Fibroblast of lung (primary cell): ENCODE results near the gene CCR1. TPM values are rescaled to one million over a fixed set of nuclear protein-coding genes. Genes with fewer than 3 reads are reported as not detected.

ENCODE experiments used
- DNase-seq, 2 donors: peaks; one replicate each; pipeline versions ENCODE4 v3.0.0 to v3.0.0-alpha.2; 2010; ENCODE audit warnings: low read depth in 2 of 2
- H2AFZ ChIP-seq: 2 replicates; pipeline ENCODE4 v1.5.1; 2012; ENCODE audit warnings: low read length, control low read depth, inconsistent platforms
- H3K27ac ChIP-seq: 2 replicates; pipeline ENCODE4 v1.5.1; 2011; ENCODE audit warnings: low read length, control low read depth; ENCODE audit not compliant: insufficient read depth
- H3K27me3 ChIP-seq: 2 replicates; pipeline ENCODE4 v1.5.1; 2011; ENCODE audit warnings: mild to moderate bottlenecking, low read length; ENCODE audit not compliant: control insufficient read depth, insufficient read depth
- H3K36me3 ChIP-seq: 2 replicates; pipeline ENCODE4 v1.5.1; 2011; ENCODE audit warnings: low read length; ENCODE audit not compliant: control insufficient read depth, insufficient read depth
- H3K4me1 ChIP-seq: 2 replicates; pipeline ENCODE4 v1.5.1; 2011; ENCODE audit warnings: low read length; ENCODE audit not compliant: control insufficient read depth, insufficient read depth; ENCODE audit errors: extremely low read depth
- H3K4me2 ChIP-seq: 2 replicates; pipeline ENCODE4 v1.5.1; 2011; ENCODE audit warnings: low read length, control low read depth; ENCODE audit not compliant: insufficient read depth; ENCODE audit errors: extremely low read depth
- H3K4me3 ChIP-seq, 4 experiments: fragments of 200-600 bp in 1 of 4; sonication (generic) in 1 of 4; replicated peaks in 1 of 4; 2 replicates each; pipeline ENCODE4 v1.5.1; 2011 to 2016; ENCODE audit warnings: low read length in 4 of 4, low read depth in 3 of 4, mild to moderate bottlenecking in 3 of 4, control low read depth in 2 of 4, inconsistent platforms in 1 of 4, mixed read lengths in 1 of 4; ENCODE audit not compliant: insufficient read depth in 1 of 4; ENCODE audit errors: control extremely low read depth in 1 of 4
- H3K79me2 ChIP-seq: 2 replicates; pipeline ENCODE4 v1.5.1; 2012; ENCODE audit warnings: mild to moderate bottlenecking, low read length, inconsistent platforms; ENCODE audit not compliant: control insufficient read depth, insufficient read depth
- H3K9ac ChIP-seq: 2 replicates; pipeline ENCODE4 v1.5.1; 2011; ENCODE audit warnings: mild to moderate bottlenecking, low read length, control low read depth; ENCODE audit not compliant: insufficient read depth
- H3K9me3 ChIP-seq: 2 replicates; pipeline ENCODE4 v1.5.1; 2012; ENCODE audit warnings: low read depth, low read length; ENCODE audit not compliant: control insufficient read depth, insufficient read depth
- H4K20me1 ChIP-seq: 2 replicates; pipeline ENCODE4 v1.5.1; 2011; ENCODE audit warnings: low read length; ENCODE audit not compliant: control insufficient read depth, insufficient read depth; ENCODE audit errors: extremely low read depth
- EZH2 ChIP-seq: IDR thresholded peaks from 2 replicates; pipeline ENCODE4 v1.5.1; 2012; ENCODE audit warnings: low read length, control low read depth, mild to moderate bottlenecking; ENCODE audit errors: missing control alignments
- polyA plus RNA-seq, 2 donors: library from polyadenylated mRNA; depleted of rRNA in 1 of 2; stranded (reverse) in 1 of 2; unstranded in 1 of 2; fragments of >200 nt; gene quantifications; 2 replicates each; pipeline ENCODE4 v1.2.1, GENCODE V29; 2011 to 2012; ENCODE audit warnings: missing spikeins in 1 of 2
- total RNA-seq: library from RNA; depleted of rRNA; stranded (reverse); fragments of >200 nt; gene quantifications from 2 replicates; pipeline ENCODE4 v1.2.1, GENCODE V29; 2014
- TF ChIP-seq, protein P1 (sequence below), 2 donors: IDR thresholded peaks in 1 of 2; conservative IDR thresholded peaks in 1 of 2; 1 replicate in 1 of 2; 2 replicates in 1 of 2; pipeline ENCODE4 v1.5.1; 2011 to 2012; ENCODE audit warnings: low read length in 2 of 2, control low read depth in 1 of 2, inconsistent platforms in 1 of 2, low read depth in 1 of 2, mild to moderate bottlenecking in 1 of 2

The CCR1 gene
- total and polyA plus RNA-seq, 2 donors (not counting 1 experiment from before 2014, with no cell fraction given), result 6.6 to 9.9 TPM

DNA sequence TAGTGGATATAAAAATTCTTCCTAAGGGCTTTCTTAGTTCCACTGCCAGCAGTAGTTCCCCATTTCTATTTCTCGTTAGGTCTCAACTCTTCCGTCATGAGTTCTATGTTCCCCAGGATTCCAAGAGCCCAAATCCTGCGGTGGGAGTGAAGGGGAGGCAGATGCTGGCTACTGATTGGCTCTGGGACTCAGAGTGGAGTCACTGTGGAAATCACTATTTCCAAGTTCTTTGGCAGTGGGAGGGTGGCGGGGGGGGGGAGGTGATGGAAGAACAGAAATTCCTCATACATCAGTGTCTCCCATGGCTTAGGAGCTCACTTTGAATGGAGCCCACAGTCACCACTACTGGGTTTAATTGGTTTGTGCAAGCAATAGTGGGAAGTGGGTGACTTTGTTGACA is 5.6 kb downstream of the CCR1 start:
- Histone ChIP-seq H3K4me2 (no peak overlapping the region), H4K20me1 (no peaks in the 10 kb centered on the region), H3K9ac (no peak overlapping the region), H2AFZ (no peak overlapping the region), H3K27ac (no peak overlapping the region), H3K36me3 (no peaks in the 10 kb centered on the region), H3K4me1 (no peaks in the 10 kb centered on the region), H3K27me3 (no peaks in the 10 kb centered on the region), H3K79me2 (no peaks in the 10 kb centered on the region), H3K9me3 (no peaks in the 10 kb centered on the region), H3K4me3 (no peak overlapping the region)
- DNase-seq, result no peak
- TF ChIP-seq, protein P1, sequence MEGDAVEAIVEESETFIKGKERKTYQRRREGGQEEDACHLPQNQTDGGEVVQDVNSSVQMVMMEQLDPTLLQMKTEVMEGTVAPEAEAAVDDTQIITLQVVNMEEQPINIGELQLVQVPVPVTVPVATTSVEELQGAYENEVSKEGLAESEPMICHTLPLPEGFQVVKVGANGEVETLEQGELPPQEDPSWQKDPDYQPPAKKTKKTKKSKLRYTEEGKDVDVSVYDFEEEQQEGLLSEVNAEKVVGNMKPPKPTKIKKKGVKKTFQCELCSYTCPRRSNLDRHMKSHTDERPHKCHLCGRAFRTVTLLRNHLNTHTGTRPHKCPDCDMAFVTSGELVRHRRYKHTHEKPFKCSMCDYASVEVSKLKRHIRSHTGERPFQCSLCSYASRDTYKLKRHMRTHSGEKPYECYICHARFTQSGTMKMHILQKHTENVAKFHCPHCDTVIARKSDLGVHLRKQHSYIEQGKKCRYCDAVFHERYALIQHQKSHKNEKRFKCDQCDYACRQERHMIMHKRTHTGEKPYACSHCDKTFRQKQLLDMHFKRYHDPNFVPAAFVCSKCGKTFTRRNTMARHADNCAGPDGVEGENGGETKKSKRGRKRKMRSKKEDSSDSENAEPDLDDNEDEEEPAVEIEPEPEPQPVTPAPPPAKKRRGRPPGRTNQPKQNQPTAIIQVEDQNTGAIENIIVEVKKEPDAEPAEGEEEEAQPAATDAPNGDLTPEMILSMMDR (conservative IDR thresholded peaks at IDR 0.05 in 1 of 2, IDR thresholded peaks at IDR 0.05 in 1 of 2; ENCODE audit: low read depth in 1 of 2, low read length in 2 of 2), result no peak
- no peak for TF ChIP-seq EZH2

DNA sequence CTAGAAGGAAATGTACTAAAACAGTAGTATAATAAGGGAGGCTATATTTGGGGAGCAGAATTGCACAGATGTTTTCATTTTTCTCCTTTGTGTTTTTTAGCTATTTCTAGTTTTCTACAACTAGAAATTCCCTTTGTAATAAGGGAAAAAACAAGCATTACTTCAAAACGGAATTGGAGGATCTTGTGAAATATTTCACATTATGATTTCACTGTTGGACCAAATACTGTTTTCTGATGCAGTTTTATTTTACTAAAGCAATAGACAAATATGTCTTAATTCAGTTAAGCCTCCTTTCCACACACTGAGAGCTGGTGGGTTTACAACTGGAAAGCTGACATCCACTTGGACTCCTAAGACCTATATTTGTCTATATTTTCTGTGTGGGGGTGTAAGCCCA is 7.3 kb downstream of the CCR1 start:
- H3K4me1 ChIP-seq, result no peaks in the 10 kb centered on the region
- no peaks in the 10 kb centered on the region for H3K9me3 ChIP-seq
- no peaks in the 10 kb centered on the region for H3K79me2 ChIP-seq
- H3K4me3 ChIP-seq, result no peak overlapping the region
- H3K9ac ChIP-seq, result no peak overlapping the region
- no peaks in the 10 kb centered on the region for H3K27me3 ChIP-seq
- no peak for DNase-seq
- H3K27ac ChIP-seq, result no peak overlapping the region
- no peaks in the 10 kb centered on the region for H4K20me1 ChIP-seq
- H3K4me2 ChIP-seq, result no peak overlapping the region
- TF ChIP-seq, protein P1 (conservative IDR thresholded peaks at IDR 0.05 in 1 of 2, IDR thresholded peaks at IDR 0.05 in 1 of 2; ENCODE audit: low read depth in 1 of 2, low read length in 2 of 2), result no peak
- TF ChIP-seq EZH2, result no peak
- no peaks in the 10 kb centered on the region for H3K36me3 ChIP-seq
- H2AFZ ChIP-seq, result no peak overlapping the region

- Histone ChIP-seq H3K27ac (no peak overlapping the region), H2AFZ (no peak overlapping the region), H3K9ac (no peak overlapping the region), H3K9me3 (no peaks in the 10 kb centered on the region), H3K4me3 (no peak overlapping the region), H4K20me1 (no peaks in the 10 kb centered on the region), H3K36me3 (no peaks in the 10 kb centered on the region), H3K4me2 (no peak overlapping the region), H3K79me2 (no peaks in the 10 kb centered on the region), H3K27me3 (no peaks in the 10 kb centered on the region), H3K4me1 (no peaks in the 10 kb centered on the region)
- no peak for DNase-seq
- TF ChIP-seq, protein P1 (conservative IDR thresholded peaks at IDR 0.05 in 1 of 2, IDR thresholded peaks at IDR 0.05 in 1 of 2; ENCODE audit: low read depth in 1 of 2, low read length in 2 of 2), result no peak
- TF ChIP-seq EZH2, result no peak
These were observed 7.9 kb downstream of the CCR1 start for GRCh38 chr3:46200211-46200610.
